Measurements from ENCODE around the gene AGPAT3.

DNA sequence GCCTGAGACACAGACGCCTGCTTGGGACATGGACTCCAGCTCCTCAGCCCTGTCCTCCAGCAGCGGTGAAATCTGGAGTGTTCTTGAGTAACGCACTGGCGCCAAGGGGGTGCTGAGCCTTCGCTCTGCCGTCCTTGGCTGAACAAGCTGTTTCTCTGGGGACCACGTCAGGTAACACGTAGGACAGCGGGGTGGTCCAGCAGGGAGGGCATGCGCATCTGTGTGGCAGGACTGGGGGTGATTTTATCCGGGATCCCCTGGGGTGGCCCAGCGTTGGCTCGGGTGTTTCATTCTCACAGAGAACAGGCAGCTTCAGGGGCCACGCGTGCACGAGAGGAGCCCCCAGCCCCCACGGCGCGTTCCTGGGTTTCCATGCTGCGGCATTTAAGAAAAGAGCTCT, 61.2 kb downstream of the AGPAT3 start:
- TF ChIP-seq CTCF (IDR thresholded peaks at IDR 0.05; ENCODE audit: low read depth, low read length, poor library complexity, severe bottlenecking) (no peak), EZH2phosphoT487 (IDR thresholded peaks at IDR 0.05; ENCODE audit: borderline replicate concordance, low read length) (no peak)
